H9 (cell line): ENCODE results near the gene RNF113B. TPM values are rescaled to one million over a fixed set of nuclear protein-coding genes. Genes with fewer than 3 reads are reported as not detected.
A peak's percentile ranks its signal among the peaks of the same experiment; 100 is the strongest.

ENCODE experiments used
- DNase-seq: peaks from one replicate; pipeline ENCODE4 v3.0.0-alpha.2; 2017
- H2AFZ ChIP-seq: one replicate; pipeline ENCODE4 v1.6.1; 2013; ENCODE audit warnings: mild to moderate bottlenecking, low read length, control low read depth, moderate library complexity
- H2AK5ac ChIP-seq: 2 replicates; pipeline ENCODE4 v1.6.1; 2013; ENCODE audit warnings: low read length, control low read depth, mixed read lengths; ENCODE audit not compliant: insufficient read length
- H2BK120ac ChIP-seq: one replicate; pipeline ENCODE4 v1.6.1; 2013; ENCODE audit warnings: low read depth, mild to moderate bottlenecking, low read length, control low read depth, inconsistent platforms; ENCODE audit not compliant: poor library complexity, severe bottlenecking
- H2BK12ac ChIP-seq: 2 replicates; pipeline ENCODE4 v1.6.1; 2013; ENCODE audit warnings: low read length, control low read depth, mixed read lengths, low read depth; ENCODE audit not compliant: insufficient read length
- H2BK15ac ChIP-seq: 2 replicates; pipeline ENCODE4 v1.6.1; 2013; ENCODE audit warnings: low read depth, low read length, control low read depth
- H2BK20ac ChIP-seq: one replicate; pipeline ENCODE4 v1.6.1; 2013; ENCODE audit warnings: low read depth, mild to moderate bottlenecking, low read length, control low read depth, inconsistent platforms; ENCODE audit not compliant: poor library complexity, severe bottlenecking
- H2BK5ac ChIP-seq: 2 replicates; pipeline ENCODE4 v1.6.1; 2013; ENCODE audit warnings: low read length, control low read depth, mixed read lengths; ENCODE audit not compliant: insufficient read length
- H3K14ac ChIP-seq: 2 replicates; pipeline ENCODE4 v1.6.1; 2013; ENCODE audit warnings: low read length, control low read depth; ENCODE audit not compliant: insufficient read depth
- H3K18ac ChIP-seq: 2 replicates; pipeline ENCODE4 v1.6.1; 2013; ENCODE audit warnings: low read depth, mild to moderate bottlenecking, mixed read lengths, low read length, control low read depth; ENCODE audit not compliant: insufficient read length
- H3K23ac ChIP-seq: 2 replicates; pipeline ENCODE4 v1.6.1; 2013; ENCODE audit warnings: low read length, control low read depth, mixed read lengths, low read depth; ENCODE audit not compliant: insufficient read length
- H3K23me2 ChIP-seq: 2 replicates; pipeline ENCODE4 v1.6.1; 2013; ENCODE audit warnings: low read depth, mild to moderate bottlenecking, mixed read lengths, low read length, control low read depth; ENCODE audit not compliant: insufficient read length, poor library complexity, severe bottlenecking
- H3K27ac ChIP-seq: 2 replicates; pipeline ENCODE4 v1.5.1; 2013; ENCODE audit warnings: low read length, control low read depth, mixed read lengths, low read depth; ENCODE audit not compliant: insufficient read length
- H3K27me3 ChIP-seq: 2 replicates; pipeline ENCODE4 v1.6.1; 2013; ENCODE audit warnings: low read length, control low read depth, inconsistent platforms; ENCODE audit not compliant: insufficient read depth
- H3K4ac ChIP-seq: 2 replicates; pipeline ENCODE4 v1.6.1; 2013; ENCODE audit warnings: low read depth, mild to moderate bottlenecking, control low read depth, inconsistent platforms, low read length, moderate library complexity
- H3K4me1 ChIP-seq: 2 replicates; pipeline ENCODE4 v1.6.1; 2013; ENCODE audit warnings: low read length, control low read depth, inconsistent platforms; ENCODE audit not compliant: insufficient read depth
- H3K4me2 ChIP-seq: 2 replicates; pipeline ENCODE4 v1.6.1; 2013; ENCODE audit warnings: low read length, control low read depth, mixed read lengths; ENCODE audit not compliant: insufficient read length, insufficient read depth
- H3K56ac ChIP-seq: 2 replicates; pipeline ENCODE4 v1.6.1; 2013; ENCODE audit warnings: low read depth, mild to moderate bottlenecking, mixed read lengths, low read length, control low read depth; ENCODE audit not compliant: insufficient read length
- H3K79me1 ChIP-seq: 2 replicates; pipeline ENCODE4 v1.6.1; 2013; ENCODE audit warnings: low read depth, mild to moderate bottlenecking, moderate library complexity, low read length, control low read depth, inconsistent platforms; ENCODE audit not compliant: insufficient read depth, poor library complexity, severe bottlenecking
- H3K79me2 ChIP-seq: 2 replicates; pipeline ENCODE4 v1.6.1; 2013; ENCODE audit warnings: low read length, control low read depth, inconsistent platforms; ENCODE audit not compliant: insufficient read depth
- H3K9ac ChIP-seq: 2 replicates; pipeline ENCODE4 v1.6.1; 2013; ENCODE audit warnings: low read length, control low read depth, mixed read lengths; ENCODE audit not compliant: insufficient read length; ENCODE audit errors: extremely low read depth
- H3K9me3 ChIP-seq: one replicate; pipeline ENCODE4 v1.6.1; 2013; ENCODE audit warnings: low read depth, low read length, inconsistent platforms; ENCODE audit not compliant: control insufficient read depth
- H3T11ph ChIP-seq: one replicate; pipeline ENCODE4 v1.6.1; 2013; ENCODE audit warnings: mild to moderate bottlenecking, low read length, control low read depth, inconsistent platforms
- H4K20me1 ChIP-seq: one replicate; pipeline ENCODE4 v1.6.1; 2013; ENCODE audit not compliant: control insufficient read depth, insufficient read length, insufficient read depth
- H4K5ac ChIP-seq: 2 replicates; pipeline ENCODE4 v1.6.1; 2013; ENCODE audit warnings: low read depth, mild to moderate bottlenecking, mixed read lengths, low read length, control low read depth; ENCODE audit not compliant: insufficient read length
- H4K8ac ChIP-seq: replicated peaks from 2 replicates; pipeline ENCODE4 v1.6.1; 2013; ENCODE audit warnings: low read length, control low read depth, mixed read lengths, low read depth; ENCODE audit not compliant: insufficient read length
- H4K91ac ChIP-seq: 2 replicates; pipeline ENCODE4 v1.6.1; 2013; ENCODE audit warnings: low read depth, mild to moderate bottlenecking, moderate library complexity, mixed read lengths, low read length, control low read depth; ENCODE audit not compliant: insufficient read length
- H3K27ac Mint-ChIP-seq, 3 experiments: 2 replicates in 2 of 3; 3 replicates in 1 of 3; pipeline ENCODE4 v1.8.0; 2020 to 2021; ENCODE audit warnings: mixed read lengths in 3 of 3, mild to moderate bottlenecking in 1 of 3, moderate library complexity in 1 of 3
- H3K27me3 Mint-ChIP-seq: 2 replicates; pipeline ENCODE4 v1.8.0; 2021; ENCODE audit warnings: low read depth, mild to moderate bottlenecking, moderate library complexity, mixed read lengths
- H3K36me3 Mint-ChIP-seq, 3 experiments: 2 replicates in 2 of 3; 3 replicates in 1 of 3; pipeline ENCODE4 v1.8.0; 2020 to 2021; ENCODE audit warnings: low read depth in 3 of 3, mixed read lengths in 3 of 3; ENCODE audit not compliant: insufficient read depth in 1 of 3
- H3K4me1 Mint-ChIP-seq, 2 experiments: 2 replicates each; pipeline ENCODE4 v1.8.0; 2020; ENCODE audit warnings: mixed read lengths in 2 of 2
- H3K4me3 Mint-ChIP-seq, 2 experiments: 2 replicates in 1 of 2; 3 replicates in 1 of 2; pipeline ENCODE4 v1.8.0; 2020 to 2021; ENCODE audit warnings: mild to moderate bottlenecking in 2 of 2, mixed read lengths in 2 of 2, moderate library complexity in 1 of 2
- H3K9me3 Mint-ChIP-seq, 2 experiments: 2 replicates in 1 of 2; 3 replicates in 1 of 2; pipeline ENCODE4 v1.8.0; 2020; ENCODE audit warnings: mild to moderate bottlenecking in 2 of 2, mixed read lengths in 2 of 2, moderate library complexity in 1 of 2
- CTCF ChIP-seq: fragments of 200-600 bp; sonication (generic); conservative IDR thresholded peaks from 3 replicates; pipeline ENCODE4 v1.8.0; 2021; ENCODE audit warnings: antibody characterized with exemption, mild to moderate bottlenecking
- WGBS: extraction: QIAGEN DNeasy Blood & Tissue Kit; methylation state at CpG from one replicate; pipeline ENCODE4 v1.1.7; 2013; ENCODE audit warnings: missing lambda C conversion rate, low lambda C conversion rate, mixed read lengths; ENCODE audit not compliant: insufficient read length; ENCODE audit errors: extremely low coverage; 5-methylcytosine and 5-hydroxymethylcytosine counted together
- total RNA-seq: library from RNA; stranded (reverse); gene quantifications from 2 replicates; pipeline ENCODE4 v1.2.1, GENCODE V29; 2021

RNF113B gene
- total RNA-seq, 1 experiment from 2014 or later: not detected

- no peaks in the 10 kb centered on the region for H3K9me3 Mint-ChIP-seq
- Histone ChIP-seq H3K23me2 (peaks cover 1% of the 10 kb centered on the region), H3K4ac (no peak overlapping the region), H2BK5ac (no peak overlapping the region), H2BK20ac (no peak overlapping the region), H4K8ac (no peak overlapping the region), H3K56ac (no peak overlapping the region), H2BK12ac (no peak overlapping the region), H4K5ac (no peak overlapping the region), H4K91ac (no peak overlapping the region), H3K9me3 (no peaks in the 10 kb centered on the region), H2BK120ac (no peak overlapping the region), H3K4me1 (no peaks in the 10 kb centered on the region; the same call in 1 of the 2 replicates), H2BK15ac (no peak overlapping the region), H3K79me1 (peaks cover 2% of the 10 kb centered on the region), H3K14ac (no peak overlapping the region), H2AFZ (no peak overlapping the region), H3K79me2 (peaks cover 2% of the 10 kb centered on the region; the same call in 1 of the 2 replicates), H2AK5ac (no peak overlapping the region), H4K20me1 (no peaks in the 10 kb centered on the region), H3T11ph (no peak overlapping the region), H3K18ac (no peak overlapping the region), H3K4me2 (no peak overlapping the region), H3K23ac (no peak overlapping the region), H3K27ac (no peak overlapping the region), H3K9ac (no peak overlapping the region), H3K27me3 (no peaks in the 10 kb centered on the region)
- no CpG with 5 or more reads among the region's 14 CpGs for WGBS
- H3K27ac Mint-ChIP-seq: peak overlapping the region in 1 of 3 experiments; percentile 62; a peak in 2 of 7 replicates
- H3K4me3 Mint-ChIP-seq: no peak overlapping the region
- H3K4me1 Mint-ChIP-seq: peaks cover 23 to 32% of the 10 kb centered on the region in 2 experiments
- no peaks in the 10 kb centered on the region for H3K27me3 Mint-ChIP-seq
- no peak for DNase-seq
- no peak for TF ChIP-seq CTCF
- H3K36me3 Mint-ChIP-seq: peaks cover 0 to 5% (median 1%) of the 10 kb centered on the region in 3 experiments; a peak in 2 of 7 replicates
Observed at GRCh38 chr13:98188544-98189166, 11.6 kb upstream of the RNF113B start.
